GM23338 (cell line): ENCODE data around the gene ADIPOQ.

Experiments
- CTCF ChIP-seq, 2 experiments: fragments of 200-600 bp in 1 of 2; sonication (generic) in 1 of 2; conservative IDR thresholded peaks; 2 replicates each; pipeline versions ENCODE4 v1.5.1 to v1.6.1; 2016 to 2017; ENCODE audit warnings: antibody characterized with exemption in 2 of 2, low read depth in 2 of 2, mild to moderate bottlenecking in 2 of 2, moderate library complexity in 1 of 2
- ETS1 ChIP-seq: IDR thresholded peaks from 2 replicates; pipeline ENCODE4 v1.6.1; 2016; ENCODE audit warnings: antibody characterized with exemption
- EZH2phosphoT487 ChIP-seq: fragments of 200-600 bp; sonication (generic); IDR thresholded peaks from one replicate; pipeline ENCODE4 v1.8.1; 2018; ENCODE audit warnings: antibody characterized with exemption; ENCODE audit not compliant: unreplicated experiment
- POLR2AphosphoS5 ChIP-seq: IDR thresholded peaks from 2 replicates; pipeline ENCODE4 v1.6.1; 2016; ENCODE audit warnings: antibody characterized with exemption, low read depth

DNA sequence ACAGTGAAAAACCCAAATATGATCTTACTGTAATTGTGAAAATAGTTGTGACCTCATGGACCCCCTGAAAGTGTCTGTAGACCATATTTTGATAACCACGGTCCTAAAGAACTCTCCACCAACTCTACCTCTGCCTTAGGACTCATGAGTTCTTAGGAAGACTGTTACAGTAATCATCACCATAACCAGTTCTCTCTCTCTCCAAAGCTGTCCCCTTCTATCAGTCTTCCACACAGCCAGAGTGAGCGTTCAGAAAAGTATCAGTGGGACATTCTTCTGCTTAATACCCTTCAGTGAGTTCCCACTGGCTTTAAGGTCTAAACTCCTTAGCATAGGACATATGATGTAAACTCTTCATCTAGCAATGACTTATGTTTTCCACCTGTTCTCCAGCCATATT lies 60.2 kb downstream of the ADIPOQ start:
- TF ChIP-seq CTCF (conservative IDR thresholded peaks at IDR 0.05; ENCODE audit: low read depth in 2 of 2), result no peak
- no peak for TF ChIP-seq POLR2AphosphoS5
- TF ChIP-seq EZH2phosphoT487, result no peak
- no peak for TF ChIP-seq ETS1
